H1 (cell line): ENCODE data around the gene EPB41L4A. TPM values are rescaled to one million over a fixed set of nuclear protein-coding genes. Genes with fewer than 3 reads are reported as not detected.

ENCODE experiments used
- EGR1 ChIP-seq: IDR thresholded peaks from 2 replicates; pipeline ENCODE4 v1.6.1; 2011; ENCODE audit warnings: low read depth, low read length, borderline replicate concordance
- POLR2AphosphoS5 ChIP-seq: IDR thresholded peaks from 2 replicates; pipeline ENCODE4 v1.6.1; 2011; ENCODE audit warnings: low read depth, low read length
- RAD21 ChIP-seq, 2 experiments: IDR thresholded peaks in 1 of 2; conservative IDR thresholded peaks in 1 of 2; 2 replicates each; pipeline ENCODE4 v1.6.1; 2011; ENCODE audit warnings: low read depth in 2 of 2, low read length in 2 of 2, improper control_type of control experiment in 1 of 2, inconsistent platforms in 1 of 2, mild to moderate bottlenecking in 1 of 2, moderate library complexity in 1 of 2
- RFX5 ChIP-seq: IDR thresholded peaks from 2 replicates; pipeline ENCODE4 v1.6.1; 2011; ENCODE audit warnings: low read depth, low read length, improper control_type of control experiment, borderline replicate concordance
- polyA plus RNA-seq, 7 experiments: library from polyadenylated mRNA; depleted of rRNA in 3 of 7; stranded (reverse) in 5 of 7; unstranded in 2 of 7; fragments of >200 nt in 5 of 7; fragments of 200-250 nt in 2 of 7; gene quantifications; 1 replicate in 5 of 7; 2 replicates in 1 of 7; 4 replicates in 1 of 7; pipeline versions ENCODE4 v1.2.1 to v1.2.3, GENCODE V29; 2011 to 2013; ENCODE audit warnings: missing spikeins in 2 of 7, mixed read lengths in 2 of 7
- total RNA-seq: library from RNA; stranded (reverse); fragmentation: NEBNext Ultra II Directional; extraction: Animal tissue kit (Norgen Biotek cat#: 25700); gene quantifications from 2 replicates; pipeline ENCODE4 v1.2.1, GENCODE V29; 2021

Gene EPB41L4A
- total and polyA plus RNA-seq, 2 of the 8 experiments (the other 6 are each of a cell fraction or from before 2014, with no cell fraction given), result 1.6 to 4.6 TPM

DNA sequence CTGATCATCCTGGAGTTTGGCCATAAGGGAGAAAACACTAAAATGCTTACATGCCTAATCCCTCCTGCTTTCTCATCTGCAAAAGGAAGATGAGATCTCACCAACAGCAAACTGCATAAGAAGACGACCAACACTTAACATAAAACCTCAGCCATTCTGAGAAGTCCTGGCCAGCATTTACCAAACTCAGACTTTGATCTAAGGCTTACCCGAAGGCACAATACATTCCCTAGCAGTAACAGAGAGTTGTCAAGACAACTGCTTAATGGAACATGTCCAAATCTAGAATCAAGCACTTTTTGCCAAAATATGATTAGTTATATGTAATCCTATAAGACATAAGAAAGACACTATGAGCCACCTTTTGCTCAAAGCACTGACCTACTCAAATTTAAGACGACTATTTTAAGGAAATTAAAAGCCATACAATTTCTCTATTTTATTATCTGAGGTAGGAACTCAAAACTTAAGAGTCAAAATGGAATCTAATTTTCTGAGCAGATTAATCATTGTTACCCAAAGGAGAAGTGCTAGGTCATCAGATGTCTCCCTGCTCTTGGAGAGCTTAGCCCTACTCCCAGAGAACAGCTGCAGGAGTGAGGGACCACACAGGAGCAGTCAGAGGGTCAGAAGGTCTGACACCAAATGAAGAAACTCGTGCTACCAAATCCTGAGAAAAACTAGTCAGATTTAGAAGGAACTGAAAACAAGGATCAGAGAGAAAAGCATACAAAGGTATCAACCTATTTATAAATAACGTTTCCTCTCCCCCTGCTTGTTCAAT is 39.3 kb downstream of the EPB41L4A start (continued):
- TF ChIP-seq RFX5 (no peak), EGR1 (no peak), POLR2AphosphoS5 (no peak), RAD21 (IDR thresholded peaks at IDR 0.05 in 1 of 2, conservative IDR thresholded peaks at IDR 0.05 in 1 of 2; ENCODE audit: low read depth in 2 of 2, low read length in 2 of 2) (no peak)
